SH-SY5Y (cell line): ENCODE results near the gene CLTA.

Experiments used
- GATA2 ChIP-seq: IDR thresholded peaks from 2 replicates; pipeline ENCODE4 v1.6.1; 2011; ENCODE audit warnings: mild to moderate bottlenecking, low read depth, low read length
- GATA3 ChIP-seq: IDR thresholded peaks from 2 replicates; pipeline ENCODE4 v1.6.1; 2011; ENCODE audit warnings: low read depth, mild to moderate bottlenecking, low read length, moderate library complexity

DNA sequence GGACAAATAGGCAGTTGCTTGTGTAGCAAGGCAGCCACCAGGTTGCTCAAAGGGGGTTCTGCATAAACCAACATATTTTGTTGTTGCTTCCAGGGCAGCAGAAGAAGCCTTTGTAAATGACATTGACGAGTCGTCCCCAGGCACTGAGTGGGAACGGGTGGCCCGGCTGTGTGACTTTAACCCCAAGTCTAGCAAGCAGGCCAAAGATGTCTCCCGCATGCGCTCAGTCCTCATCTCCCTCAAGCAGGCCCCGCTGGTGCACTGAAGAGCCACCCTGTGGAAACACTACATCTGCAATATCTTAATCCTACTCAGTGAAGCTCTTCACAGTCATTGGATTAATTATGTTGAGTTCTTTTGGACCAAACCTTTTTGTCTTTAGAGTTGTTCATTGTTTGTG, 20.8 kb downstream of the CLTA start:
- TF ChIP-seq GATA3 (no peak), GATA2 (no peak)
